HG03175 (cell line): Measurements from ENCODE around the gene SERPINA4.

Experiments used
- ATAC-seq: cut with Tn5 transposase; IDR thresholded peaks from one replicate; pipeline ENCODE4 v1.9.1; 2021; ENCODE audit warnings: mild to moderate bottlenecking, moderate library complexity; ENCODE audit not compliant: unreplicated experiment

SERPINA4 gene

DNA sequence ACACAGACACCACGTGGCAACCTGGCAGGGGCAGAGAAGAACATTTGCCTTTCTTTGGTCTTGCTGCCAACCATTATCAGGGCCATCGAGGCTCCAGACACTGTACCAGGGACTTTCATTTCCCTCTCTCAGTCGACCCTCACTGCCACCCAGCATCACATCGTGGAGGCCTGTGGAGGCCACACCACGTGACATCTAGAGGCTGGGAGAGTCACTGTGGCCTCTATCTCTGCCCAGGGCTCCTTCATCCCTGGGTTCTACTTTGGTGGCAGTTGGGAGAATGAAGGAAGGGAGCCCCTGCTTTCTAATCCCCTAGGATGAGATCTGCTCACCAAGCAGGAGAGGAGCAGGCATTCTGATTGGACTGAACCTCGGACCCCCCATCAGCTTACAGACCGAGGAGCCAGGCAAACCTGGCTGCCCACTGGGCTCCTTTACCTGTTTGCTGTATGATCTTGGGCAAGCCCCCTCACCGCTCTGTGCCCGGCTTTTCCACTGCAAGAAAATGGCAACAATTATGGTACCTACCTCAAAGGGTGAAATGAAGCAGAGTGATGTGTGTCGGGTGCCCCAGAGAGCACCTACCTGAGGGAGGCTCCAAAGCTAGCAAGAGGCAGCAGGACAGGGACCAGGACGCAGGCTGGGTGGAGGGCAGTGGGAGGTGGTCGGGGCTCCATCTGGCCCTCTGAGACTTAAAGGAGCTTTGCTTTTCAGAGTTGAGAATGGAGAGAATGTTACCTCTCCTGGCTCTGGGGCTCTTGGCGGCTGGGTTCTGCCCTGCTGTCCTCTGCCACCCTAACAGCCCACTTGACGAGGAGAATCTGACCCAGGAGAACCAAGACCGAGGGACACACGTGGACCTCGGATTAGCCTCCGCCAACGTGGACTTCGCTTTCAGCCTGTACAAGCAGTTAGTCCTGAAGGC lies 52.7 kb downstream of the SERPINA4 start:
- ATAC-seq, result no peak

GRCh38 chr14:94614802-94615201 lies 53.6 kb downstream of the SERPINA4 start:
- ATAC-seq, result no peak

DNA sequence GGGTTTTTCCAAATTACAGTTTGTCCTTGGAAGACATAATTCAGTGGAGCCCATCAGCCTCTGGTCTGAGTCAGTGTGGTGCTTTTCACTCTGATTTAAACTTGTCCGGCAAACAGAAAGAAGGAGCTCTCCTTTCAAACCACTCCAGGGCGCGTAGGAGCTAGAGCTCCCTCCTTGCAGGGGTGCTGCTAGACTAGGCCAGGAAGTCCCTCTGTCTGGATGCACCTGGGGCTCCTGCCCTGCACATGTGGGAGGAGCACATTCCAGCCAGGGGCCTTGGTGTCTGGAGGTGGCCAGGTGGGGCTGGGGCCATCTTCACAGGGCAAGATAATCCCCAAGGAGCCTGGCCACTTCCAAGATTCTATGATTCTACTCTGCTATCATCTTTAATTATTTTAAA lies 54.0 kb downstream of the SERPINA4 start:
- ATAC-seq, result no peak

GRCh38 chr14:94615823-94616570 lies 54.8 kb downstream of the SERPINA4 start:
- no peak for ATAC-seq

- ATAC-seq, result no peak
Observed at GRCh38 chr14:94617366-94617941, 56.2 kb downstream of the SERPINA4 start.

DNA sequence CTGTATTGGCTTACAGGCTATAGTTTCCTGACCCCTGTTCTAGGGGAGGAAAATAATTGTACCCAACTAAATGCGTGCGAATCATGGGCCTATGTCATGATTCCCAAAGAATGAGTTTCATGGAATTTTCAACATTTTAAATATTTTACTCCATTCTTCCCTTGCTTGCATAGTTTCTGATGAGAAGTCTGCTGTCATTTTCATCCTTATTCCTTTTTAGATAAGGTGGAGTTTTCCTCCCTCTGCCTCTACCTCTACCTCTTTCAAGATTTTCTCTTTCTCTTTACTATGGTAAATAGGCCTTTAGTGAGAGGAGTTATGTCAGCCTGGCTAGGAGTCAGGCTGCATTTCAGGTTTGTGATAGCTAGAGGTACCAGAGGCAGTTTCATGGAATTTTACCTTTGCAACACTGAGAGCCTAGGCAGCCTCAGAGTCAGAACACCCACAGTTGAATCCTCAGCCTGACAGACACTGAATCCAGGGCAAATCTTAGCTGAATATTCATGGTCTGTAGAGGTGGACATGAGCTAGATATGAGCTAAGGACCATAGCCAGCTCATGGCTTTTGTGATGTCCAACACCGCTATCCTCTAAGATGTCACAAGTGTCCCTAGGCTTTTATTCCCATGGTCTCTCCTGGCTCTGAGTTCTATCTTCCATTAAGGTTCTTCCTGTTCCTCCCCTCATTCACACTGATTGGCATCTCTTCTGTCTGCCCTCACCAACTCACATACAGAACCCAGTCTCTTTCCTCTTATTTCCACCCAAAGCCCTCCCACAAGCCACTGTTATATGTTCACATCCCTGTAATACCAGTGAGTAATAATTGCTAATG lies 57.0 kb downstream of the SERPINA4 start:
- no peak for ATAC-seq

DNA sequence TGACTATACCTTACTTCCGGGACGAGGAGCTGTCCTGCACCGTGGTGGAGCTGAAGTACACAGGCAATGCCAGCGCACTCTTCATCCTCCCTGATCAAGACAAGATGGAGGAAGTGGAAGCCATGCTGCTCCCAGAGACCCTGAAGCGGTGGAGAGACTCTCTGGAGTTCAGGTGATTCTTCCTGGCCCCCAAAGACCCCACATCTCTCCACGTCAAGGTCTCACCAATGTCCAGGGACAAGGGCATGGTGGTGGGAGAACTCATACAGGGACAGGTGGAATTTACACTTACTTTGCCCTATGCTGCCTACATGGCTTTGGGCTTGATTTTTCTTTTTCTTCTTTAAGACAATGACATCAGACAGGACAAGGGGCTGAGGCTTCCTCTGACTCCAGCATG lies 58.1 kb downstream of the SERPINA4 start:
- no peak for ATAC-seq
